ENCODE data around the gene PARP9. TPM values are rescaled to one million over a fixed set of nuclear protein-coding genes. Genes with fewer than 3 reads are reported as not detected.

Gene PARP9
- total and polyA plus RNA-seq, 12 donors: 20.8 to 70.5 (median 40.7) TPM

DNA sequence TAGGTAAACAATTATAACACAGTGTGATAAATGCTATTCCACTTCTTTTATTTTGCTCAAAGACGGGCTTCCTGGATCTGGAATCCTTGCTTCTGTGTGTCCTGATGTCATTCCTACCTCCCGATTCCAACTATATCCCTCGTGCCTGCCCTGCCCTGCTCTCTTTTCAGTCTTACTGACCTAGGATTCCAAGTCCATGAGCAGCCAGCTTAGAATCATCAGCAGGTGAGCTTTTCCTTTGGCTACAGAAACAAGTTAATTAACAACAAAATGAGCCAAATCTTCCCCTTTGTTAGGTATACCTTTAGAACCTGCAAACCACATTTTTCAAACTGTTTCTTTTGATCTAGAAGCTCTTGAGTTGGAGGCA, 27.5 kb downstream of the PARP9 start:
- no peaks in the 10 kb centered on the region for H3K9me3 ChIP-seq (replicated peaks in 1 of 3)
- no peak overlapping the region for H3K4me3 ChIP-seq
- WGBS, 4 donors: 67 to 80% (median 76%) methylated on average over 3 of the region's 3 CpGs
- TF ChIP-seq POLR2A (IDR thresholded peaks at IDR 0.05): no peak
- TF ChIP-seq, protein P1, sequence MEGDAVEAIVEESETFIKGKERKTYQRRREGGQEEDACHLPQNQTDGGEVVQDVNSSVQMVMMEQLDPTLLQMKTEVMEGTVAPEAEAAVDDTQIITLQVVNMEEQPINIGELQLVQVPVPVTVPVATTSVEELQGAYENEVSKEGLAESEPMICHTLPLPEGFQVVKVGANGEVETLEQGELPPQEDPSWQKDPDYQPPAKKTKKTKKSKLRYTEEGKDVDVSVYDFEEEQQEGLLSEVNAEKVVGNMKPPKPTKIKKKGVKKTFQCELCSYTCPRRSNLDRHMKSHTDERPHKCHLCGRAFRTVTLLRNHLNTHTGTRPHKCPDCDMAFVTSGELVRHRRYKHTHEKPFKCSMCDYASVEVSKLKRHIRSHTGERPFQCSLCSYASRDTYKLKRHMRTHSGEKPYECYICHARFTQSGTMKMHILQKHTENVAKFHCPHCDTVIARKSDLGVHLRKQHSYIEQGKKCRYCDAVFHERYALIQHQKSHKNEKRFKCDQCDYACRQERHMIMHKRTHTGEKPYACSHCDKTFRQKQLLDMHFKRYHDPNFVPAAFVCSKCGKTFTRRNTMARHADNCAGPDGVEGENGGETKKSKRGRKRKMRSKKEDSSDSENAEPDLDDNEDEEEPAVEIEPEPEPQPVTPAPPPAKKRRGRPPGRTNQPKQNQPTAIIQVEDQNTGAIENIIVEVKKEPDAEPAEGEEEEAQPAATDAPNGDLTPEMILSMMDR (IDR thresholded peaks at IDR 0.05): no peak
- H3K4me1 ChIP-seq (replicated peaks in 1 of 2): peaks cover 0 to 3% of the 10 kb centered on the region in 2 donors
- no peak overlapping the region for H3K27ac ChIP-seq
- peaks cover 0 to 77% of the 10 kb centered on the region in 2 donors for H3K36me3 ChIP-seq (replicated peaks in 1 of 2)
- DNase-seq: no peak
- H3K27me3 ChIP-seq: no peaks in the 10 kb centered on the region
- intact Hi-C loops (cut with DNase I): loop anchor here in 1 of 2 donors (10.0 kb wide), 1 partner anchor 82 kb away; no protein-coding TSS in a partner anchor

DNA sequence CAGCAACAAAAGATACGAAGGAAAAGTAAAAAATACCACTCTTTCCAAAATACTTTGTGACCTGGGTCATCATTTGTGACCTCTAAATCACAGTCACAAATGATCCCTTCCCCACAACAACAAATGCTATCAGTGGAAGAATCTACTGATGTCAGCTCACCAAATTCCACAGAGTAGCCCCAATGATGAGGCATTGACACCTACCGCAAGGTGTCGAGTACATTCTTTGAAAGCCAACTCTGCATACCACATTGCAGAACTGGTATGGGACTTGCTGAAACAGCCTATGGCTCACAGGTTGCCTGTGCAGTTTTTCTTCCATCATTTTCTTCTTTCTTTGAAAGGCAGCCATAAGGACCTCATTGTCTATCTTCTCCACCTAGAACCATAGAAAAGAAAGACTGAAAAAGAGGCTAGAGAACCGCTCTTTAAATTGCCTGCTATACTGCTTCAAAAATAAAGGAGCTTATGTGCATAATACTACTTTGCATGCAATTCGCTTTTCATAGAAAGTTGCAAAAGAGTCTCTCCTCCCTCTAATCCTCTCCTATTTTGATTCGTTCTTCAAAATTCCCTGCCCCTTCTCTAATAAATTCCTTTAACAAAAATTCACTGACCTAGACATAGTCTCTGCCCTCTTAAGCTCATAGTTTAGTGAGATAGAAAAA, 28.0 kb downstream of the PARP9 start:
- H3K9me3 ChIP-seq (replicated peaks in 1 of 3): no peaks in the 10 kb centered on the region
- H3K4me3 ChIP-seq: no peak overlapping the region
- no peak for DNase-seq
- H3K4me1 ChIP-seq (replicated peaks in 1 of 2): peaks cover 0 to 3% of the 10 kb centered on the region in 2 donors
- TF ChIP-seq POLR2A (IDR thresholded peaks at IDR 0.05): no peak
- TF ChIP-seq, protein P1 (IDR thresholded peaks at IDR 0.05): no peak
- intact Hi-C loops (cut with DNase I): loop anchor here in 1 of 2 donors (10.0 kb wide), 1 partner anchor 81 kb away; no protein-coding TSS in a partner anchor
- no peaks in the 10 kb centered on the region for H3K27me3 ChIP-seq
- WGBS, 4 donors: 82 to 88% (median 86%) methylated on average over 6 of the region's 6 CpGs
- no peak overlapping the region for H3K27ac ChIP-seq
- H3K36me3 ChIP-seq (replicated peaks in 1 of 2): peaks cover 0 to 77% of the 10 kb centered on the region in 2 donors

DNA sequence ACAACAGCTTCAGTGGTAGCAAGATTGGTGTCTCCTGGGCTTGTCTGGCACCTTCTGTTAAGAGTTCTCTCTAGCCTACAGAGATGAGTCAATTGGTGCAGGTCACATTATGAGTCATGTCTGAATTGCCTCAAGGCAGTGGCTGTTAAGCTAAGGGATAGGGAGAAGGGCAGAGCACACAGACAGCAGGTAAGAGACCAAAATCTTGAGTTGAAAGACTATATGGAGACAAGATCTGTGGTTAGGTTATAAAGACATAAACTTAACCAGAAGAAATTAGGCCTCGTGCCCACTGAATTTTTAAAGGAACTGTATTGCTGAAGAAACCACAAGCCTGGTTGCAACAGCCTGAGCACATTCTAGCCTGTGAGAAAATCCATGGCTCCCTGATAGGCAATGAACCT, 30.2 kb downstream of the PARP9 start:
- intact Hi-C loops (cut with DNase I): loop anchor here in 1 of 2 donors (10.0 kb wide), 1 partner anchor 79 kb away; no protein-coding TSS in a partner anchor
- TF ChIP-seq, protein P1 (IDR thresholded peaks at IDR 0.05): no peak
- no peak for TF ChIP-seq POLR2A (IDR thresholded peaks at IDR 0.05)
- Histone ChIP-seq H3K36me3 (replicated peaks in 1 of 2) (peaks cover 0 to 67% of the 10 kb centered on the region in 2 donors), H3K4me1 (replicated peaks in 1 of 2) (peaks cover 0 to 3% of the 10 kb centered on the region in 2 donors), H3K4me3 (no peak overlapping the region), H3K9me3 (replicated peaks in 1 of 3) (no peaks in the 10 kb centered on the region), H3K27me3 (no peaks in the 10 kb centered on the region), H3K27ac (peak overlapping the region in 1 of 5 donors; percentile 64)
- WGBS, 4 donors: 47 to 65% (median 56%) methylated on average over 1 of the region's 1 CpG
- peak; percentile 39 to 70 (median 50) for DNase-seq

DNA sequence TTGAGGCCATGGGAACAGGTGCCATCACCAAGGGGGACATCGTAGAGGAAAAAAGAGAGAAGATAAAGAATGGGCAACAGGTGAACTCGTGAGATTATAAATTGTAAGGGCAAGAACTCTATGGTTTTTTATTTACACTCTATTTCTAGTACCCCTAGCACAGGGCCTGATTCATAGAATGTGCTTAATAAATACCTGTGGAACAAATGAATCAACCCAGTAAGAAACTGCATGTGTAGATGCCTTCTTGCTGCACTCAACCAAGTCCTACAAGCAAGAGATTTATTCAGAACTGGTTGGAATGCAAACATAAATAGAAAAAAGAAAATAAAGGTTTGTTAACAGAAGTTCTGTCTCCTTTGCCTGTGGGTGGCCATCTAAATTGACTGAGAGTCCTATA, 30.6 kb downstream of the PARP9 start:
- 84 to 96% (median 92%) methylated on average over 2 of the region's 2 CpGs for WGBS, 4 donors
- no peak overlapping the region for H3K4me3 ChIP-seq
- H3K9me3 ChIP-seq (replicated peaks in 1 of 3): no peaks in the 10 kb centered on the region
- H3K4me1 ChIP-seq (replicated peaks in 1 of 2): peaks cover 0 to 3% of the 10 kb centered on the region in 2 donors
- peak overlapping the region in 1 of 5 donors; percentile 64 for H3K27ac ChIP-seq
- no peaks in the 10 kb centered on the region for H3K27me3 ChIP-seq
- no peak for DNase-seq
- H3K36me3 ChIP-seq (replicated peaks in 1 of 2): peaks cover 0 to 70% of the 10 kb centered on the region in 2 donors
- intact Hi-C loops (cut with DNase I): loop anchor here in 1 of 2 donors (10.0 kb wide), 1 partner anchor 79 kb away; no protein-coding TSS in a partner anchor
- TF ChIP-seq, protein P1 (IDR thresholded peaks at IDR 0.05): no peak
- no peak for TF ChIP-seq POLR2A (IDR thresholded peaks at IDR 0.05)
